KBM-7 (cell line): ENCODE data around the gene UBD.

Experiments used
- DNase-seq: peaks from one replicate; pipeline ENCODE4 v3.0.0-alpha.2; 2015
- in situ Hi-C: fragments of 300-500 bp; cut with MboI; formaldehyde crosslinking; loops from 2 replicates; pipeline ENCODE4 v1.14.3; 2020; ENCODE audit warnings: low sequenced_read_pairs, low pct_unique_long_range_greater_than_20kb, mixed read lengths

The UBD gene

GRCh38 chr6:29563435-29563965 lies 4.0 kb upstream of the UBD start:
- in situ Hi-C loops: no loop called here
- peak; percentile 39 for DNase-seq

DNA sequence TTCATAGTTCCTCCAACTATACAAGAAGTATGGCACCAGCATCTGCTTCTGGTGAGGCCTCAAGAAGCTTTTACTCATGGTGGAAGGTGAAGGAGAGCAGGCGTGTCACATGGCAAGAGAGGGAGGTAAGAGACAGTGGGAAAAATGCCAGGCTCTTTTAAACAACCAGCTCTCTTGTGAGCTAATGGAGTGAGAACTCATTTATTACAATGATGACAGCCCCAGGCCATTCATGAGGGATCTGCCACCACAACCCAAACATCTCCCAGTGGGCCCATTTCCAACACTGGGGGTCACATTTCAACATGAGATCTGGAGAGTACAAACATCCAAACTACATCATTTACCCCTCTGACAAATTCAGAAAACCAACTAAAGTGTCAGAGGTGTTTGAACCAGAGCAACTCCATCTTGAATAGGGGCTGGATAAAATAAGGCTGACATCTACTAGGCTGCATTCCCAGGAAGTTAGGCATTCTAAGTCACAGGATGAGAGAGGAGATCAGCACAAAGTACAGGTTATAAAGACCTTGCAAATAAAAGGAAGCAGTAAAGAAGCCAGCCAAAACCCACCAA lies 2.2 kb upstream of the UBD start:
- in situ Hi-C loops: no loop called here
- no peak for DNase-seq

DNA sequence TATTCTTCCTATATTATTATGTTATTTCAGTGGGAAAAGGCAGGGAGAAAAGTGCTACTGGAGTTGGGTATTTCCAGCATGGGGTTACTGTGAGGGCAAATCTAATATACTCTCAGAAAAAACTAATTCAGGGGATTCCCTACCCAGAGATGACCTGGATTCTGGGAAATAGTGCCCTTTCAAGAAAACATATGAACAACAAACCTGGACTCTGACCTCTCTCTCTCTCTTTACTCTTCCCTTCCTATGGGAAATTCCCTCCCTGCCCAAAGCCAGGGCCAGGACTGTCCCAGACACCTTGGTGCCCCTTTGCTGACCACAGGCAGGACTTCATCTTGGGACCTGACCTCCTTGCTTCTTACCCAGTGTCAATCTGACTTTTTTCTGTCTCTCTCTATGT lies 1.6 kb upstream of the UBD start:
- in situ Hi-C loops: no loop called here

GRCh38 chr6:29558439-29559079 lies 973 bp downstream of the UBD start:
- in situ Hi-C loops: no loop called here
- DNase-seq: no peak

More for the DNA sequence above, 1.6 kb upstream of the UBD start:
- DNase-seq: no peak

- in situ Hi-C loops: no loop called here
- DNase-seq: no peak
Measured at GRCh38 chr6:29557320-29557719, 2.2 kb downstream of the UBD start.

DNA sequence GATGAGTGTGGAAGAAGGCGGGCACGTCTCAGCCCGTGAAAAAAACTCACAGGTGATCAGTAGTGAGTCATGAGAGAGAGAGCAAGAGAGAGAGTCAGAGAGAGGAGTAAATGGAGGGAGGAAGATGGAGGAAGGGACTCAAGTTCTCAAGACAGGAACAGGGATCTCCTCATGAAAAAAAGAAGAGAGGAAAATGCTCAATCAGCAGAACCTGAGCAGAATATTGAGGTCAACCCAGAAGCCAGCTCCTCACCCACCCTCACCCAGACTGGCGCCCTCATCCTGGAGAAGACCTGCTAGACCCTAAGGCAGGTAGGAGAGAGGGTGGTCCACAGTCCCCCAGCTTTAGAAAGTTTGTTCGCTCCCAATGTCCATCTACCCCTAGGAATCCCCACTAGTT lies 4.8 kb downstream of the UBD start:
- in situ Hi-C loops: no loop called here
- no peak for DNase-seq

- in situ Hi-C loops: no loop called here
- DNase-seq: no peak
Measured at GRCh38 chr6:29553268-29554057, 6.1 kb downstream of the UBD start.

- in situ Hi-C loops: no loop called here
- DNase-seq: peak; percentile 12
Measured at GRCh38 chr6:29552512-29553051, 7.0 kb downstream of the UBD start.

- DNase-seq: no peak
- in situ Hi-C loops: no loop called here
Measured at GRCh38 chr6:29547573-29547972, 12.0 kb downstream of the UBD start.

GRCh38 chr6:29537714-29538403 lies 21.7 kb downstream of the UBD start:
- no peak for DNase-seq
- in situ Hi-C loops: no loop called here

- in situ Hi-C loops: no loop called here
- DNase-seq: no peak
Measured at GRCh38 chr6:29532320-29532951, 27.1 kb downstream of the UBD start.

GRCh38 chr6:29531668-29532067 lies 27.9 kb downstream of the UBD start:
- DNase-seq: no peak
- in situ Hi-C loops: no loop called here

DNA sequence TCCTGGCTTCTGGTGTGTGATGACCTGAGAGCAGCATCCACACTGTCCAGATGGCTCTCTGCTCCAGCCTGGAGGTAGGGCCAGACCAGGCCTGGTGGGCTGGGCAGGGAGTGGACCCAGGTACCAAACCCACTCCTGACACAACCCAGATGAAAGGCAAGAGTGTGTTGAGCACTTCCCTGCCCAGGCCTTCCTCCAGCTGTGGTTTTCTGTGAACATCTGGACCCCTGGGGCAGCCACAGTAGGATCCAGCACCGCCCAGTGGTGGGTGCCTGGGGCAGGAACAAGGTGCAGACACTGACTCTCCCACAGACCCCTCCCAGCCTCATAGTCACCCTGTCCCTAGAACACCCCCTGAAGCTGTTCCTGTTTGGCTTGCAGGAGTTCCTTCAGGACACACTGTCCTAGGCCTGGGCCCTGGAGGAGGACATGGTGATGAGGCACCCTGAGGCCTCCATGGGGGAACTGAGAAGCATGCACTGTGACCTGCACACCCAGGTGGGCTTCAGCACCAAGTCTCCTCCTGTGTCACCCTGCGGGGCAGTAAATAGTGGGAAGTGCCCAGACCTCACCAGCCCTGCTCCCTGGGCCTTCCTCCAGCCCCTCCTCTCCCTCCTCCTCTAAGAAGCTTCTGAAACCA lies 28.7 kb downstream of the UBD start:
- in situ Hi-C loops: no loop called here
- DNase-seq: no peak

DNA sequence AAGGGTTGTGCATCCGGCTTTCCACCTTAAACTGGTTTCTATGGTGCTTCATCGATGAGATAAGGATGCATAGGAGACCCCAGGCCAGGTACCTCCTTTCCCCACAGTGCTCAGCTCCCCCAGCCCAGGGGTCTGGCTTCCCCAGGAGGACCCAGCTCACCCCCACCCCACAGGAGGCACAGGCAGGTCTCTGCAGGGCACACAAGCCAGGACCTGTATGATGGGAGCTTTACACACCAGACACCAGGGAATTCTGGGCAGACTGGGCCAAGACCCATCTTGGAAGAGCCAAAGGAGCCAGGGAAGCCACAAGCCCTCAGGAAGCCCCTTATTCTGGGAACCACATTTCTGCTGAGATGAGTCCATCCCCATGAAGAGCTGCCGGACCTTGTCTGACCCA lies 29.6 kb downstream of the UBD start:
- in situ Hi-C loops: no loop called here
- DNase-seq: no peak

DNA sequence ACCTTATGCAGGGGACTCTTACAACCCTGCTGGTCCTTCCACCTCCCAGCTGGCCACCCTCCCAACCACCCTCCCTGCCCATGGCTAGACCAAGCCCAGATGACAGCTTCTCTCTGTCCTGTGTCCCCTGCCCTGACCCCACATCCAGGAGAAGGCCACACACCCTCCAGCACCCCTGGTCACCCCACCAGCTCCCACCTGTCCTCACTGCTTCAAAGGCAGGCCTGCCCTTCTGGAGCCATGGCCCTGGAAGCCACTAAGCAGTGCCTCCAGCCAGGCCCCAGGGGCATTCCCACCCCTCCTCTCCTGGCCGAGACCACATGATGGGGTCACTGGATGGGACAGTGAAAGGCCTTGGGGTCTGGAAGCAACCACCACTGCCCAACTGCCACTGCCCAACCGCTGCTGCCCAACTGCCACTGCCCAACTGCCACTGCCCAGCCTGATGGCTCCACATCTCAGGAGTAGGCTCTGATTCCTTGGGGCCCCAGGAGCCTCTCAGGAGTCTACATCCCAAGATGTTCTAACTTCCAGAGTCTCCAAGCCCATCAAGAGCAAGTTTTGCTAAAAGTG lies 30.5 kb downstream of the UBD start:
- in situ Hi-C loops: no loop called here

DNA sequence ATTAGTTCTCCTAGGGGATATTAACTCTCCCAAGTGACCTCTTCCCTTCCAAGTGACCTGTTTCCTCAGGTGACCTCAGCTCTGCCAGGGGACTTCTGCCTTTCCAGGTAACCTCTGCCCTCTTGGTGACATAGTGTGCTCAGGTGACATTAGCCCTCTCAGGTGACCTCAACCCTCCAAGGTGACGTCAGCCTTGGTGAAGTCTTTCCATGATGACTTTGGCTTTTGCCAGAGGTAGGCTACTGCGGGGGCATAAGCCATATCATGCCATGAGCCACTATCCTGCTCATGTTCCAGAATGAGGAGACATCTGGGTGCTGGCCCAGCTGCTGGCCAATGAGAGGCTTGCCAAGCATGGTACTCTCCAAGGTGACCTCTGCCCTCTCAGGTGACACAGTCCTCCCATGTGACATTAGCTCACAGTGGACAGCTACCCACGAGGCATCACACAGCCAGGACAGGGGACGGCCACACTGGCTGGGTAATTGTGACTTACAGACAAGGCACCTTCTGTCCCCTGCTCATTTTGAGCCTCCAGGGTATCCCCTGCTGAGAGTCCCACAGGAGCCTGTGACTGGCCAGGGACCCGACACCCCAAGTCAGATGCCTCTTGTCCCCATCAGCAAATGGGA lies 31.1 kb downstream of the UBD start:
- in situ Hi-C loops: no loop called here
- no peak for DNase-seq

More for the DNA sequence above, 30.5 kb downstream of the UBD start:
- DNase-seq: no peak

DNA sequence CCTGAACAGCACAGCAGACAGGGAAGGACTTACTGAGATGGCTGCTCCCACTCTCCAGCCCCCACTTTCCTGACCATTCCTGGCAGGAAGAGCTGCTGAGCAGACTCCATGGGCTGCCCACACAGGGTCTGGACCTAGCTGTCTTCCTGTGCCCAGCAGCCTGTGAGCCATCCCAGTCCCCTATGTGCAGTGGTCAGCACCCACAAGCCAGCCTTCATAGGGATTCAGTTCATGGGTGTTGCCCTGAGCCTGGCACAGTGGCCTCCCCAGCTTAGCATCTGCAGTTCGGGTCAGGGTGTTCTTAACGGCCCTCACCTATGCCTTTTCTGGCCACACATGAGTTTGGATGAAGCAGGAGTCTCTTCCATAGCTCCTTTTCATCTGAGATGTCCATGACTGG lies 32.0 kb downstream of the UBD start:
- no peak for DNase-seq
- in situ Hi-C loops: no loop called here

- DNase-seq: no peak
- in situ Hi-C loops: no loop called here
Measured at GRCh38 chr6:29527126-29527525, 32.4 kb downstream of the UBD start.
